H1 (cell line): ENCODE measurements around the gene MPLKIP. TPM values are rescaled to one million over a fixed set of nuclear protein-coding genes. Genes with fewer than 3 reads are reported as not detected.
"Not testable (repeated sequence)": the region's sequence is repeated elsewhere in the genome, so short reads cannot be mapped to it uniquely, and the experiment has no call there.

ENCODE experiments used
- CTCF ChIA-PET: fragments of 300-600 bp; sonication (Branson Sonifier 250); formaldehyde crosslinking; loops from one replicate; lab custom pipeline; 2021; ENCODE audit not compliant: partially characterized antibody; lab: Charles Lee
- POLR2A ChIA-PET: fragments of 300-600 bp; sonication (Branson Sonifier 250); formaldehyde crosslinking; loops from one replicate; lab custom pipeline; 2021; ENCODE audit warnings: inconsistent platforms; ENCODE audit not compliant: partially characterized antibody; lab: Charles Lee
- DNase-seq, 2 experiments: peaks; one replicate each; pipeline versions ENCODE4 v3.0.0 to v3.0.0-alpha.2; 2010 to 2022; ENCODE audit warnings: low spot score in 2 of 2, low read depth in 1 of 2, mixed read lengths in 1 of 2
- FAIRE-seq: peaks from 2 replicates; lab custom pipeline; 2011; peaks lifted over from hg19 to GRCh38; lab: Jason Lieb, UNC
- H2AFZ ChIP-seq: 2 replicates; pipeline ENCODE4 v1.8.1; 2012; ENCODE audit warnings: low read length, inconsistent platforms
- H2AK5ac ChIP-seq: 2 replicates; pipeline ENCODE4 v1.6.1; 2013; ENCODE audit warnings: low read depth, low read length
- H2BK120ac ChIP-seq: replicated peaks from 2 replicates; pipeline ENCODE3; 2013; ENCODE audit warnings: low read depth, low read length, inconsistent platforms
- H2BK12ac ChIP-seq: 2 replicates; pipeline ENCODE4 v1.6.1; 2013; ENCODE audit warnings: low read depth, low read length
- H2BK15ac ChIP-seq: 2 replicates; pipeline ENCODE4 v1.6.1; 2013; ENCODE audit warnings: low read length
- H2BK20ac ChIP-seq: 2 replicates; pipeline ENCODE4 v1.6.1; 2013; ENCODE audit warnings: low read length
- H2BK5ac ChIP-seq: 2 replicates; pipeline ENCODE4 v1.6.1; 2013; ENCODE audit warnings: low read depth, low read length
- H3K14ac ChIP-seq: 2 replicates; pipeline ENCODE4 v1.6.1; 2013; ENCODE audit warnings: inconsistent platforms; ENCODE audit not compliant: insufficient read length
- H3K18ac ChIP-seq: 2 replicates; pipeline ENCODE4 v1.6.1; 2013; ENCODE audit warnings: low read length; ENCODE audit errors: extremely low read depth
- H3K23ac ChIP-seq: 2 replicates; pipeline ENCODE4 v1.6.1; 2013; ENCODE audit warnings: inconsistent platforms; ENCODE audit not compliant: insufficient read length
- H3K23me2 ChIP-seq: 2 replicates; pipeline ENCODE4 v1.6.1; 2013; ENCODE audit warnings: low read depth, low read length
- H3K27ac ChIP-seq: 2 replicates; pipeline ENCODE4 v1.6.1; 2011; ENCODE audit warnings: low read depth, low read length, inconsistent platforms
- H3K27me3 ChIP-seq, 4 experiments: replicated peaks in 1 of 4; 1 replicate in 1 of 4; 2 replicates in 3 of 4; pipeline versions ENCODE4 v1.6.1 to v1.8.1; 2011 to 2013; ENCODE audit warnings: low read length in 3 of 4, mild to moderate bottlenecking in 3 of 4, inconsistent platforms in 2 of 4, mixed read lengths in 2 of 4, moderate library complexity in 1 of 4; ENCODE audit not compliant: control insufficient read depth in 3 of 4, insufficient read depth in 3 of 4; ENCODE audit errors: extremely low read depth in 1 of 4
- H3K36me3 ChIP-seq, 4 experiments: 2 replicates each; pipeline versions ENCODE4 v1.6.1 to v1.8.1; 2011 to 2013; ENCODE audit warnings: mild to moderate bottlenecking in 4 of 4, low read length in 3 of 4, moderate library complexity in 2 of 4, control low read depth in 1 of 4, inconsistent platforms in 1 of 4; ENCODE audit not compliant: insufficient read depth in 4 of 4, control insufficient read depth in 2 of 4
- H3K4ac ChIP-seq: replicated peaks from 2 replicates; pipeline ENCODE3; 2013; ENCODE audit warnings: low read length, low read depth, mixed read lengths, inconsistent platforms; ENCODE audit not compliant: insufficient read length
- H3K4me1 ChIP-seq, 4 experiments: replicated peaks in 1 of 4; 1 replicate in 1 of 4; 2 replicates in 3 of 4; pipeline versions ENCODE4 v1.6.1 to v1.8.1; 2011 to 2013; ENCODE audit warnings: low read length in 3 of 4, inconsistent platforms in 2 of 4, mixed read lengths in 1 of 4; ENCODE audit not compliant: insufficient read depth in 4 of 4, control insufficient read depth in 3 of 4
- H3K4me2 ChIP-seq, 2 experiments: 2 replicates each; pipeline versions ENCODE4 v1.6.1 to v1.8.1; 2011 to 2013; ENCODE audit warnings: low read depth in 2 of 2, low read length in 2 of 2, control low read depth in 1 of 2, inconsistent platforms in 1 of 2, mild to moderate bottlenecking in 1 of 2; ENCODE audit not compliant: insufficient read depth in 1 of 2
- H3K4me3 ChIP-seq, 4 experiments: fragments of 200-600, 300-600 bp in 1 of 4; sonication (generic), shearing (Covaris generic), sonication (Bioruptor Twin) in 1 of 4; 2 replicates each; pipeline versions ENCODE4 v1.5.1 to v1.8.1; 2011 to 2016; ENCODE audit warnings: low read length in 4 of 4, low read depth in 3 of 4, control low read depth in 2 of 4, inconsistent platforms in 2 of 4, mild to moderate bottlenecking in 2 of 4, mixed read lengths in 1 of 4, moderate library complexity in 1 of 4; ENCODE audit not compliant: insufficient read depth in 2 of 4; ENCODE audit errors: extremely low read depth in 1 of 4
- H3K56ac ChIP-seq: replicated peaks from 2 replicates; pipeline ENCODE3; 2013; ENCODE audit warnings: low read depth, mild to moderate bottlenecking, mixed read lengths, low read length, inconsistent platforms; ENCODE audit not compliant: insufficient read length
- H3K79me1 ChIP-seq: 2 replicates; pipeline ENCODE4 v1.6.1; 2013; ENCODE audit warnings: low read depth, low read length, control low read depth
- H3K79me2 ChIP-seq, 2 experiments: 2 replicates each; pipeline versions ENCODE4 v1.6.1 to v1.8.1; 2012 to 2013; ENCODE audit warnings: low read length in 2 of 2, mild to moderate bottlenecking in 2 of 2, inconsistent platforms in 1 of 2; ENCODE audit not compliant: insufficient read depth in 2 of 2, control insufficient read depth in 1 of 2
- H3K9ac ChIP-seq, 4 experiments: replicated peaks in 1 of 4; 1 replicate in 1 of 4; 2 replicates in 3 of 4; pipeline versions ENCODE4 v1.6.1 to v1.8.1; 2011 to 2013; ENCODE audit warnings: low read depth in 3 of 4, low read length in 3 of 4, control low read depth in 2 of 4, mild to moderate bottlenecking in 2 of 4, moderate library complexity in 2 of 4, inconsistent platforms in 1 of 4; ENCODE audit errors: extremely low read depth in 1 of 4
- H3K9me3 ChIP-seq, 2 experiments: 2 replicates each; pipeline versions ENCODE4 v1.6.1 to v1.8.1; 2012 to 2013; ENCODE audit warnings: mild to moderate bottlenecking in 2 of 2, moderate library complexity in 2 of 2, control low read depth in 1 of 2, inconsistent platforms in 1 of 2, low read depth in 1 of 2, low read length in 1 of 2, mixed read lengths in 1 of 2; ENCODE audit not compliant: insufficient read depth in 2 of 2
- H4K20me1 ChIP-seq, 2 experiments: replicated peaks in 1 of 2; 2 replicates each; pipeline versions ENCODE3 to v1.8.1; 2011 to 2013; ENCODE audit warnings: inconsistent platforms in 2 of 2, low read length in 2 of 2, mild to moderate bottlenecking in 1 of 2; ENCODE audit not compliant: insufficient read depth in 2 of 2, control insufficient read depth in 1 of 2
- H4K5ac ChIP-seq: 2 replicates; pipeline ENCODE4 v1.6.1; 2013; ENCODE audit warnings: low read length, low read depth, mixed read lengths, inconsistent platforms; ENCODE audit not compliant: insufficient read length
- H4K8ac ChIP-seq: 2 replicates; pipeline ENCODE4 v1.8.0; 2013; ENCODE audit warnings: mild to moderate bottlenecking, moderate library complexity, low read length, inconsistent platforms; ENCODE audit not compliant: insufficient read depth; ENCODE audit errors: extremely low read depth
- H4K91ac ChIP-seq: replicated peaks from 2 replicates; pipeline ENCODE3; 2013; ENCODE audit warnings: low read length, mixed read lengths, inconsistent platforms; ENCODE audit not compliant: insufficient read length
- WGBS, 2 experiments: shearing (Covaris generic) in 1 of 2; methylation state at CpG; one replicate each; pipeline versions ENCODE4 v1.1.6 to v1.1.7; 2013 to 2015; ENCODE audit warnings: low lambda C conversion rate in 2 of 2, mixed read lengths in 2 of 2, inconsistent platforms in 1 of 2, low coverage in 1 of 2, missing lambda C conversion rate in 1 of 2; ENCODE audit not compliant: insufficient replicate concordance in 2 of 2, insufficient coverage in 1 of 2, insufficient read length in 1 of 2; ENCODE audit errors: extremely low coverage in 1 of 2, missing lambda C conversion rate in 1 of 2; 5-methylcytosine and 5-hydroxymethylcytosine counted together
- polyA plus RNA-seq, 7 experiments: library from polyadenylated mRNA; depleted of rRNA in 3 of 7; stranded (reverse) in 5 of 7; unstranded in 2 of 7; fragments of >200 nt in 5 of 7; fragments of 200-250 nt in 2 of 7; gene quantifications; 1 replicate in 5 of 7; 2 replicates in 1 of 7; 4 replicates in 1 of 7; pipeline versions ENCODE4 v1.2.1 to v1.2.3, GENCODE V29; 2011 to 2013; ENCODE audit warnings: missing spikeins in 2 of 7, mixed read lengths in 2 of 7
- total RNA-seq: library from RNA; stranded (reverse); fragmentation: NEBNext Ultra II Directional; extraction: Animal tissue kit (Norgen Biotek cat#: 25700); gene quantifications from 2 replicates; pipeline ENCODE4 v1.2.1, GENCODE V29; 2021

Gene MPLKIP
- total and polyA plus RNA-seq, 2 of the 8 experiments (the other 6 are each of a cell fraction or from before 2014, with no cell fraction given) = 57.2 to 73.4 TPM

- H4K8ac ChIP-seq, H3K36me3 ChIP-seq, H3K23ac ChIP-seq, H2BK5ac ChIP-seq, FAIRE-seq, H2BK120ac ChIP-seq, H4K20me1 ChIP-seq, H3K9me3 ChIP-seq, H2AFZ ChIP-seq, H3K27ac ChIP-seq, H4K5ac ChIP-seq, H3K79me2 ChIP-seq, H3K4me2 ChIP-seq, H2BK20ac ChIP-seq, POLR2A ChIA-PET, H2BK12ac ChIP-seq, H3K4ac ChIP-seq, H2AK5ac ChIP-seq, H3K4me1 ChIP-seq, H3K9ac ChIP-seq, H3K18ac ChIP-seq, DNase-seq, H3K56ac ChIP-seq, H3K79me1 ChIP-seq, H3K4me3 ChIP-seq, H3K27me3 ChIP-seq, H3K23me2 ChIP-seq, H2BK15ac ChIP-seq, H4K91ac ChIP-seq, H3K14ac ChIP-seq: not testable (repeated sequence)
- CTCF ChIA-PET = interaction anchor here (0.7 to 1.2 kb wide), 2 partner anchors 10 to 26 kb away, joined by 3 read pairs; no protein-coding TSS in a partner anchor
- 97% methylated on average over 13 of the region's 13 CpGs; no CpG with 5 or more reads in 1 of the 2 experiments for WGBS, 2 experiments
Observed at GRCh38 chr7:40173121-40173520, 38.7 kb upstream of the MPLKIP start.

GRCh38 chr7:40168266-40168665 lies 33.8 kb upstream of the MPLKIP start:
- H3K18ac ChIP-seq, FAIRE-seq, H3K36me3 ChIP-seq, H3K27me3 ChIP-seq, H4K91ac ChIP-seq, DNase-seq, POLR2A ChIA-PET, H3K14ac ChIP-seq, H3K4me3 ChIP-seq, H3K27ac ChIP-seq, H2BK15ac ChIP-seq, H3K9me3 ChIP-seq, H3K79me2 ChIP-seq, CTCF ChIA-PET, H3K9ac ChIP-seq, H3K23me2 ChIP-seq, H3K4me2 ChIP-seq, H3K56ac ChIP-seq, H3K4me1 ChIP-seq, H2BK20ac ChIP-seq, H2AK5ac ChIP-seq, H4K8ac ChIP-seq, H4K5ac ChIP-seq, H4K20me1 ChIP-seq, H2BK5ac ChIP-seq, H2BK12ac ChIP-seq, H2AFZ ChIP-seq, H2BK120ac ChIP-seq, H3K79me1 ChIP-seq, H3K4ac ChIP-seq, H3K23ac ChIP-seq: not testable (repeated sequence)
- 85% methylated on average over 3 of the region's 3 CpGs; no CpG with 5 or more reads in 1 of the 2 experiments for WGBS, 2 experiments
